ENCODE data around the gene STK4. TPM values are rescaled to one million over a fixed set of nuclear protein-coding genes. Genes with fewer than 3 reads are reported as not detected.

The STK4 gene
- 16.1 and 24.0 TPM in 2 replicates for total RNA-seq

GRCh38 chr20:44966030-44966961 is at the start of gene STK4:
Gene STK4 (plus strand): TSS chr20:44966512. CDS start chr20:44966569, 57 bp downstream.

GRCh38 chr20:44960103-44960852 is 6.0 kb upstream of the STK4 start, which contains the start of gene TOMM34:
Gene TOMM34 (minus strand): TSS chr20:44960397. CDS start chr20:44960333, 64 bp downstream.

GRCh38 chr20:45100563-45101245 is 134.4 kb downstream of the STK4 start, which contains the start of gene KCNS1:
Gene KCNS1 (minus strand): TSS chr20:45101127. CDS start chr20:45099236, 1,891 bp downstream.

GRCh38 chr20:45114465-45115385 is 148.4 kb downstream of the STK4 start, which contains the start of gene WFDC5:
Gene WFDC5 (minus strand): TSS chr20:45115174. CDS start chr20:45115083, 91 bp downstream.

GRCh38 chr20:45124365-45124764 is 158.1 kb downstream of the STK4 start, which contains the start of gene WFDC12:
Gene WFDC12 (minus strand): TSS chr20:45124465. CDS start chr20:45124447, 18 bp downstream.

Other genes starting within 250 kb of the STK4 start
- 0.09 and 0.47 TPM in 2 replicates for gene KCNK15, start 220.6 kb upstream of the STK4 start, total RNA-seq
- under 0.01 and 0.16 TPM in 2 replicates for gene RIMS4, start 156.0 kb upstream of the STK4 start, total RNA-seq
- gene YWHAB, start 80.8 kb upstream of the STK4 start, total RNA-seq, result 38.5 and 68.7 TPM in 2 replicates
- 6.8 and 15.5 TPM in 2 replicates for gene PABPC1L, start 56.5 kb upstream of the STK4 start, total RNA-seq
- 6.5 and 19.7 TPM in 2 replicates for gene TOMM34, start 6.1 kb upstream of the STK4 start, total RNA-seq
- gene KCNS1, start 134.6 kb downstream of the STK4 start, total RNA-seq, result 0.09 and 0.79 TPM in 2 replicates
- not detected in 2 replicates for gene WFDC5, start 148.7 kb downstream of the STK4 start, total RNA-seq
- gene WFDC12, start 158.0 kb downstream of the STK4 start, total RNA-seq, result not detected in 2 replicates
- not detected in 2 replicates for gene PI3, start 208.4 kb downstream of the STK4 start, total RNA-seq
- gene SEMG1, start 240.5 kb downstream of the STK4 start, total RNA-seq, result not detected in 2 replicates

Data from bronchial smooth muscle cell (primary cell).